IPS DF 4.7 (cell line): Measurements from ENCODE around the gene SRSF4.
"Not testable (repeated sequence)": the region's sequence is repeated elsewhere in the genome, so short reads cannot be mapped to it uniquely, and the experiment has no call there.

Source experiments
- DNase-seq: peaks from one replicate; pipeline ENCODE4 v3.0.0-alpha.2; 2013; ENCODE audit warnings: low spot score; ENCODE audit errors: extremely low read depth

Gene SRSF4

DNA sequence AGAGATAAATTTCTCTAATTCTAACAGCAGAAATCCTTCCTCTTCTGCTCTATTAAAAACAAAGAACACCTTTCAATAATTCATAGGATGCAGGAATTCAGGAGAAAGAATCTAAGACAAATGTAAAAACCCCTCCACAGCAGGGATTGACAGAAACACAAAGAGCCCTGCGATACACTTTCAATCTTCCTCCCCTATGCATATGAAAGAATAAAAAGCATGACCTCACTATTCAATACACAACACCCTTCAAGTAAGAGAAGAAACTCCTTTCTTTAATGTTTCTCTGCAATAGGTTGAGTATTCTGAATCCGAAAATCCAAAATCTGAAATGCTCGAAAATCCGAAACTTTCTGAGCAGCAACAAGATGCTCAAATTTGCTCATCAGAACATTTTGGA lies 17.1 kb downstream of the SRSF4 start:
- no peak for DNase-seq

DNA sequence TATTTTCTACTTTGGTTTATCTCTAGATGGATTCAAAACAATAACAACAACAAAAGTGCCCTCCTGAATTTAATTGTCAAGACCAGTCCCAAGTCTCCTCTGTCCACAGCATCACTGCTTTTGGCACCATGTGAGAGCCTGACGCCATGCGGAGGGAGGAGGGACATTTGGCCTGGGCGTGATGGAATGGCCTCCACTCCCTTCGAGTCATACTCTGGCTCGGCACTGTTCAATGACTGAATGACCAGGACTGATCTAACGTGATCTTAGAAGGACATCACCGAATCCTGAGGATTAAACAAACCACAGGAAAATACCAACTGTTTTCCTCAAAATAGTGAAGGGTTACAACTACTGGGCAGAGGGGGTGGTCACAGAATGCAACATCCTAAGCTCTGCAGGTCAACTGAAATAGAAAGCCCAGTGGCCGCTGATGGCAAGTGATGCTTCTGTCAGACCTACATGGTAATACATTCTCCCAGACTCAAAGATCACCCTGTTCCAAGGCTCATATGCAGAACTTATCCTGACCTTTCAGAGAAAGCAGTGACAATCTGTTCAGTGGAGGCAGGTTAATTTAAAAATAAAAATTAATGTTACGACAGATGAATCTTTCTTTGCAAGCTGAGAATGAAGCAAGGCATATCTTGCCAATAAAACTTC lies 19.1 kb downstream of the SRSF4 start:
- DNase-seq = no peak

DNA sequence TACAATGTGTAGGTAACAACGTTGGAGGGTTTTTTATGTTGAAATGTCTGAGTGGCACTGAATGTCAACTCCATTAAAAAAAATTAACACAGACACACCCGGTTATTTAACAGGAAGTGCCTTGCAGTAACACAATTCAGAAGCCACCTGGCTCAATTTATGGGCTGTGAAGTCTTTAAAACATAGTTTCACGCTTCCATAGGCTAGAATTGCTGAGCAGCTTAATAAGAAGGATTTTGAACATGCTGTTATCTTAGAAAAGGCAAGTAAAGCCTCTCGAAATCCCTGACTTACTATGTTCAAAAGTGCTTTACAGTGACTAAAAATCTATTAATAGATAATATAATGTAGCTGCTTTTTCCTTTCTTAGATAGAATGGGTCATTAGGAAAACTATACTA lies 19.7 kb downstream of the SRSF4 start:
- no peak for DNase-seq

DNA sequence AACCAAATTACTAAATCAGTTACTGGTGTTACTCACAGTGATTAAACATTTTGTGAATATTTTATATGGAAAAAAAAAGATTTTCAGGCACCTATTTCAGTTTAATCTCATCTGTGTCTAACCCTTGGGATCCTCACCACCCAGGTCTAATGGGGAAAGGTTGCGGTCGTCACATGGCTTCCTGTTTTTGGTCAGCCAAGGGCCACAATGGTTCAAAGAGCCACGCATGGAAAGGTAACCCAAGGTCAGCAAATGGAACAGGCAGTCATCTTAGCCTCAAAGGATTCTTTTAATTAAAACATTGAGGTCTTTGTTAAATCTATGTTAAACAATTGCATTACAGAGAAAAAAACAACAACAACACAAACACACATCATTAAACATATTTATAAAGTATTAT lies 21.9 kb downstream of the SRSF4 start:
- no peak for DNase-seq

DNA sequence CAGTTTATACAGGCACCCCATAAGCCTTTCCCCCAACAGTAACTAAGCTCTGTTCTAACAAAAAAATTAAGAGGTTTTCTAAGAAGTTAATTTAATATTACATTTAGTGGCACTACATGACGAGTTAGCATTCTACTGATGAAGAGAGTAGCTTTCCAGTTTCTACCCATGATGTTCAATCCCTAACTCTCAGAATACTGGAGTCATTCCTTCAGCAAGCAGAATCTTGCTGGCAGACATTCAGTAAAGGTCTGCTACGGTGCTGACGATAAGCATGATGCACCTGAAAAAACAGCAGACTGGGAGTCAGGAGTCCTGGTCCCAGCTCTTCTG lies 24.5 kb downstream of the SRSF4 start:
- DNase-seq = no peak

DNA sequence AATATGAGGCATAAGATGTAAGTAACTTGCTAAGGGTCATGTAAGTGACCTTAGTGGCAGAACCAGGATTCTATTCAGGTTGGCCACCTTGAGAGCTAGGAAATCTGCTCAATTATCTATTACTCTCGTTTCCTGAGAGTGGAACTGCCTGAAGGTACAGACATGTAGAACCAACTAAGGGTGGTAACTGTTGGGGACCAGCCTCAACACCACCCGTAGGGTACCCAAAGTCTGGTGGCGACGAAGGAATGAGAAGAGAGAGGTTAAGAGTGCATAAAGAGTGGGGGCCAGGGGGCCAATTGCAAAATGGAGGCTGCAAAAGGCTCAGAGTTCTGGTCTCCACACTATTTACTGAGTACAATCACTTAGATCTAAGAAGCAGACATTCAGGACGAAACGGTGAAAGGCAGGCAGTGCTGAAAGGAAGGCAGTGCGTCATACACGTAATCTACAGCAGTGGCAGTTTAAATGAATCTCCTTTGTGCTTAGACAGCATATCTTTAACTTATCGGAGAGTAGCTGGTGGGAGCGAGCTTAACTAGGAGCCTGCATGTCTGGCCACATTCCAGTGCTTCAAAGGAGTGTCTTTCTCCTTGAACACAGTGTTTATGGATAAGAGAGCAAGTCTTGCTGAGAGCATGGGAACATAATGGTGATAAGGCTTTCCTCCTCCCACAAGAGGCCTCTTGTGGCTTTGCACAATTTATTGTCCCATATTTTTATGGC lies 25.0 kb downstream of the SRSF4 start:
- no peak for DNase-seq

DNA sequence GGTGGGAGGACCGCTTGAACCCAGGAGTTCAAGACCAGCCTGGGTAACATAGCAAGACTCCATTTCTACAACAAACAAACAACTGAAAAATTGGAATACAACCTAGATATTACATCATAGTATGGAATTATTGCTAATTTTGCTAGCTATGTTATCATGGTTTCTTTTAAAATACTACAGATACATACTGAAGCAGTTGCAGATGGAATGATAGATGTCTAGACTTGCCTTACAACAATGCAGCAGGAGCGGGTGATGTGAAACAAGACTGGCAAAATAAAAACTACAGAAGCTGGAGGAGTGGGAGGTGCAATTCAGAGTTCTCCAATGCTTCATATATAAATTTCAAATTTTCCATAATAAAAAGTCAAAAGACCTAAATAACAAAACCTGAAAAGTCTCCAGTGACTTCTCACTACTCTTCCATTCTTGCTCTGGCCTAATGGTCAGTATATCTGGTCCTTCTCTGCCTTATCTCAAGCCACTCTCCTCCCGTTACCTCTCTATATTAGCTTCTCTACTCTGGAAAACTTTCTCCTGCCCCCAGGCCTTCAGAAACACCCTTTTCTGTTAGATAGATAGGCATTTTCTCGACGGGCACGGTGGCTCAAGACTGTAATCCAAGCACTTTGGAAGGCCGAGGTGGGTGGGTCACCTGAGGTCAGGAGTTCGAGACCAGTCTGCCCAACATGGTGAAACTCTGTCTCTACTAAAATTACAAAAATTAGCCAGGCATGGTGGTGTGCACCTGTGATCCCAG lies 29.5 kb downstream of the SRSF4 start:
- no peak for DNase-seq

DNA sequence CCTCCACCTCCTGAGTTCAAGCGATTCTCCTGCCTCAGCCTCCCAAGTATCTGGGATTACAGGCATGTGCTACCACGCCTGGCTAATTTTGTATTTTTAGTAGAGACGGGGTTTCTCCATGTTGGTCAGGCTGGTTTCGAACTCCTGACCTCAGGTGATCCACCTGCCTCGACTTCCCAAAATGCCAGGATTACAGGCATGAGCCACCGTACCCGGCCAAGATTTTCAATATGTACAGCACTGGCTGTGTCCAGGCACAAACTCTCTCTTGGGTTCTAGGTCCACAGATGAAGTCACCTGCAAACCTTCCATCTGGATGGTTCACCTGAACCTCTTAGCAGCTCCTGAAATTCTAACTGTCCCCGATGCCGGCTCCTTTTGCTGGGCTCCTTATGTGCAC lies 31.4 kb downstream of the SRSF4 start:
- DNase-seq = not testable (repeated sequence)

DNA sequence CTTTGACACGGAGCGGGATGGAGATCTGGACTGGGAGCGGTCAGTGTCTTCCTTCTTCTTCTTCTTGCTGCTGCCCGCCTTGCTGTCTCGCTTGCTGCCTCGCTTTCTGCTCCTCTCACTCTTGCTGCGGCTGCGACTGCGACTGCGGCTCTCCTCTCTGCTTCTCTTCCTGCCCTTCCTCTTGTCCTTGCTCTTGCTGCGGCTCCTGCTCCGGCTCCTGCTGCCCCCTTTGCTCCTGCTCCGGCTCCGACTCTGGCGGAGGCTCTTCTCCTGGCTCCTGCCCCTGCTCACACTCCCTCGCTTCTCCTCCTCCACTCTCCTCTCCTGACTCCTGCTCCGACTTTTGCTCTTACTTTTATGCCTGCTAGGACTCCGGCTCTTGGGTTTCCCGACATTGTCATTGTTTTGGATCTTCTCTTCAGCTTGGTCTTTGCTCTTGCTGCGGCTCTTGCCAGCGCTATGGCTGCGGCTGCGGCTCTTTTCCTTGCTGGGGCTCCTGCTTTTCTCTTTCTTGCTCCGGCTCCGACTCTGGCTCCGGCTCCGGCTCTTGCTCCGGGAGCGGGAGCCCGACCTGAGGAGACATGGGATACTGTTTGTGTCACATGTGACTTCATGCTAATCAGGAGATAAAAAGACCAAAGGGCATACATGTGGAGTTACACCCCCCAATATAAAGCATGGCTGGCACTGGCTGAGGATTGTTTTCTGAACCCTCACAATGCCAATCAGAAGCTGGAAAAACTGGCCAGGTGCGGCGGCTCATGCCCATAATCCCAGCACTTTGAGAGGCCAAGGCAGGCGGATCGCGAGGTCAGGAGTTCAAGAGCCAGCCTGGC lies 32.8 kb downstream of the SRSF4 start:
- DNase-seq = no peak

DNA sequence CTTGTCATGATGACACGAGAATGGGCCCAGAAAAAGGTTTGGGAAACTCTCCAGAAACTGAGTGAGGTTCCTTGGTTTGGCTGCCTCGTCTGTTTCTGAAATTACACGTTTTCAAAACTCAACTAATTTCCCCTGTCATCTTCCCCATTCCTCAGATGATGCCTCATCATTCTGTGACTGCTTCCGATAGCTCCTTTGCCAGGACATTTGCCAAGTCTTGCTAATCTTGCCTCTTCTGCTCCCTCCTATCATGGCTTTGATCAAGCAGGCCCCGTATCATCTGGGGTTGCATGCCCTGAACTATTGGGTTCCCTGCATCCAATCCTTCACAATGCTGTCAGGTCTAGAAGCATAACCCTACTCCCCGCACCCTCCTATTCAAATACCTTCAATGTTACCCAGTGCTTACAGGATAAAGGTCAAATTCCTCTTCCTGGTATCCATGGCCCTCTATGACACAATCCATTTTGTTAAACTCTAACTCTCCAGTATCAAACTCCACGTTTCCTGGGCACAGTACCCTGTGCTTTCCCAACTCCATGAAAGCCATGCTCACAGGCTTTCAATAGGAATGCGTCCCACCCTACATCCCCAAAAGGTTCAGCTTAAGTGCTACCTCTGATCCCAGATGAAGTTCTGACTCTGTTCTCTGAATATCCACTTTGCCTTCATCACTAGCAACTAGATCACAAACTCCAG lies 35.8 kb downstream of the SRSF4 start:
- no peak for DNase-seq

DNA sequence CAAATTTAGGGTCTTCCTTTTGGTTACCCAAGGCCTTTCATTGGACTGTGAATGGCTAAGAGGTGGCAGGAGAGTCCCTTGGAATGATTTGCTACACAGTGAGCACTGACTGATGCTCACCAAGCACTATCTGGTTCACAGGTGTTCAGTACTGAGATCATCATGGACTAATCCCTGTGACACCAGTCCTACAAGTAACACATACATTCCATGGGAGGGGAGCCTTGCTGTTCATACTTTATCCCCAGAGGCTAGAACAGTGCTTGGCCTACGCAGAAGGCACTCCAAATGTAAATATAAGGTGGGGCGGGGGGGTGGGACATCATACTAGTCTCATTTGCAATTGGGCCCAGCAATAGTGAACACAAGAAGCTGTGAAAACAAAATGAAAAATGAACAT lies 37.5 kb downstream of the SRSF4 start:
- DNase-seq = no peak

DNA sequence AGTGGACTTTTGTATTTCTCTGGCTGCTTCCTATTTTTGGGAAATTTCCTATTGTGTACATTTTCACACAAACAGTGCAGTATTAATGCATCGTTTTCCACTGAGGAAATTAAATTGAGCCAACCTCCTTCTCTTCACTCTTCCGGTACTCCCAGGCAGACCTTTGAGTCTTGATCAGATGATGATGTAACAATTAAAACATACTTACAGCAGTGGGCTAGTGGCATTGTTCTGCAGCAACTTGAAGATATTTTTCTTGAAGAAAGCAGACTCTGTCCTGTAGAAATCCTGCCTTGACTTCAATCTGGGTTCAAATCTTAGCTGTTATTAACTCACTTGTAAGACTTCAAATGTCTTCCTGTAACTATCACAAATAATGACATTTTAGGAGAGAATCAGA lies 39.0 kb downstream of the SRSF4 start:
- no peak for DNase-seq

DNA sequence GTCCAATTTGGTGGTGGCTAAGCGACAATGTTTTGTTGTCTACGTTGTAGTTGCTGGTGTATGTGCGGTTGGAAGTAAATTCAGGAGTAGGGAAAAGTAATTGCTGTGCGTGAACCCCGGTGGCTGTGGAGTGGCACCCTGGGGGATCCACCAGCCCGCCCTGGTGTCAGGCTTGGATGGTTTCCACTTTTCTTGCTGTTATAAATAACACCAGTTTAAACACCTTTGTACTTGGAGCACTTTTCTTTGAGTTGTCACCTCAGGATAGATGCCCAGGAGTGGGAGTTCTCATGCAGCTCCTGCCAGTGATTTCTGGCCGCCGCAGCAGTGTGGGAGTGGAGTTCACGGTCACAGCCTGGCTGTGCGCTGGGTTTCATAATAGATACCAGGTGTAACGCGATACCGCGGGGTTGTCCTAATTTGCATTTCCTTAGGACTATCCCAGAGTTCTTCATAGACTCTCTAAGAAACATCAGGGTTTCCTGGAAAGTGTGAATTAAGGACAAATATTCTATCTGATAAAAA lies 45.2 kb downstream of the SRSF4 start:
- no peak for DNase-seq

DNA sequence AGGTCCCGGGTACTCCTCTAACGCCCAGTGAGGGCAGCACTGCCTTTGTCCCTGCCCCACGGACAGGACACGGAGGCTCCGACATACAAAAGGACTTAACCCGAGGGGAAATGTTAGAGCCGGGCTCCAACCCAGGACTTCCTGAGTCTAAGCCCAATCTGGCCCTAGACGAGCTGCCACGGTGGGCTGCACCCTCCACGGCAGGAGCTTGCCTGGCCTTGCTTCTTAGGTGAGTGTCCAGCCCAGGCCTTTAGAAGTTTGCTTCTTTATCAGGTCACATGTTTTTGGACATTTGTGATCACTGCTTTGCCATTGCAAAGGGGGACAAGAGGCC lies 47.0 kb downstream of the SRSF4 start:
- no peak for DNase-seq

DNA sequence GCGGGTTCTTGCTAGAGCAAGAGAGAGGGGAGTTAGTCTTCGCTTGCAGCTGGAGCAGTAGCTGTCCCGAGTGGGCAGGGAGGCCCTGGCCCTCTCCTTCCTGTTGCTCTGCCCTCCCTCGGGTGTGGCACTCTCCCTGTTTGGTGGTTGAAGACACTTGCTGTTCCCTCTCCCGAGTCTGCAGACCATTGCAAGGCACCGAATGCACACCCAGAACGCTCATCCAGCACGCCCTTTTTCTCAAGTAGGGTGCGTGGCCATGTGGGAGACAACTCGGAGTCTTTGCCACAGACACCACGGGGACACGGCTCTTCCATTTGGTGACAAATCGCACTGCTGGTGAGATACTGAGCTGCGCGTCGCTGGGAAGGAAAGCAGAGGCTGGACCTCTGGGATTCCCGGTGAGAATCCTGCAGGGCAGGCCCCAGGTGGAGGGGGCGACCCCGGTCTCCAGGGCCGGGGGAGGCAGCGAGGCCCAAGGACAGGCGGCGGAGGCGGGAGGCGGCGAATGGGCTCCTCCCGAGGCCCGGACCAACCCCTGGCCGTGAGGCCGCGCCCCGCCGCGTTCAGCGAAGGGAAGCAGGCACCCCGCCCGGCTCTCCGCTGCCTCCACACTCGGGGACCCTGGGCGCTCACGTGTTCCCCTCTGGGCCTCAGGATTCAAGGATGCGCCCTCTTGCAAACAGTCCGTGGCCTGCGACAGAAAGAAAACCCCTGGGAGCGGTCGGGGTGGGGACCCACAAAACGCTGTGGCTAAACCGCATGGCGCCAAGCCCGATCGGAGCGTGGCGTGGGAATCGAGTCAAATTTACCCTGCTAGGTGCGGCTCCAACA lies 47.6 kb downstream of the SRSF4 start:
- DNase-seq = no peak

DNA sequence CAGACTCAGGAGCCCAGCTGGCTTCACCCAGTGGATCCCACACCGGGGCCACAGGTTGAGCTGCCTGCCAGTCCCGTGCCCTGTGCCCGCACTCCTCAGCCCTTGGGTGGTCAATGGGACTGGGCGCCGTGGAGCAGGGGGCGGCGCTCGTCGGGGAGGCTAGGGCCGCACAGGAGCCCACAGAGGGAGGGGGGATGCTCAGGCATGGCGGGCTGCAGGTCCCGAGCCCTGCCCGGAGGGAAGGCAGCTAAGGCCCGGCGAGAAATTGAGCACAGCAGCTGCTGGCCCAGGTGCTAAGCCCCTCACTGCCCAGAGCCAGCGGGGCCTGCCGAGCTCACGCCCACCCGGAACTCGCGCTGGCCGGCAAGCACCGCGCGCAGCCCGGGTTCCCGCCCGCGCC lies 50.6 kb downstream of the SRSF4 start:
- DNase-seq = not testable (repeated sequence)

DNA sequence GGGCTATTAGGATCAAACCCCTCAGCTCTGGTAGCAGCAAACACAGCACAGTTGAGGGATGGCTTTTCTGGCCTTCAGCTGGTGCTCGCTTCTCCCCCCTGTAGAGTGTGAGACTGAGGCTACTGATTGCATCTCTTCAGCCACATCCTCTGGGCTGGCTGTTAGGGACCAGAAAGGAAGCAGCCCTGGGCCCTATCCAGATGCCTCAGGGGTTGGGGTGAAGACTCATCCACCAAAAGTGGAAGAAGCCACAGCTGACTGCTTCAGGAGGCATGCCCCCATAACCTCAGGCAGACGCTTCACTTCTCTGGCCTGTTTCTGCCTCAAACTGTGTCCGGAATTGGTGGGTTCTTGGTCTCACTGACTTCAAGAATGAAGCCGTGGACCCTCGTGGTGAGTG lies 51.8 kb downstream of the SRSF4 start:
- DNase-seq = no peak

DNA sequence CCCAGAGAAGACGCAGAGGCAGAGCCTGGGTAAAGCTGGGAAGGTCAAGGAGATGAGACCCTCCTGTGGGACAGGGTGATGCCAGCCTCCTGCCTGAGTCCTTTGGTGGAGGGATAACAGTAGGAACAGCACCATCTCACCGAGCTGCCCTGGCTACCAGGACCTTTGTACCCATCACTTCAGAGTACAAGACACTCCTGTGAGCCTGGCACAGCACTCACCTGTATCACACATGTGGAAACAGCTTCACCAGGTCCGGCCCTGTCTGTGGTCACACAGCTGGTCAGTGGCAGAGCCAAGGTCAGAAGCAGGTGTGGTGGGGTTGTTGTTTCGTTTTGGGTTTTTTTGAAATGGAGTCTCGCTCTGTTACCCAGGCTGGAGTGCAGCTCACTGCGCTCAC lies 53.0 kb downstream of the SRSF4 start:
- no peak for DNase-seq

DNA sequence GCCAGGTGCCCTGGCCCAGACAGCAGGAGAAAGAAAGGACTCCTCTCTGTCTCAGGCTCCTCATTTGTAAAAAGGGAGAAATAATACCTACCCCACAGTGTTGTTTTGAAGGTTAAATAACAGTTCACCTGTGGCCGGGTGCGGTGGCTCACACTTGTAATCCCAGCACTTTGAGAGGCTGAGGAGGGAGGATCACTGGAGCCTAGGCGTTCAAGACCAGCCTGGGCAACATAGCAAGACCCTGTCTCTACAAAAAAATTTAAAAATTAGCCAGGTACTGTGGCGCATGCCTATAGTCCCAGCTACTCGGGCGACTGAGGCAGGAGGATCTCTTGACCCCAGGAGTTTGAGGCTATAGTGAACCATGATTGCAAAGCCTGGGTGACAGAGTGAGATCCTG lies 55.5 kb downstream of the SRSF4 start:
- DNase-seq = no peak

DNA sequence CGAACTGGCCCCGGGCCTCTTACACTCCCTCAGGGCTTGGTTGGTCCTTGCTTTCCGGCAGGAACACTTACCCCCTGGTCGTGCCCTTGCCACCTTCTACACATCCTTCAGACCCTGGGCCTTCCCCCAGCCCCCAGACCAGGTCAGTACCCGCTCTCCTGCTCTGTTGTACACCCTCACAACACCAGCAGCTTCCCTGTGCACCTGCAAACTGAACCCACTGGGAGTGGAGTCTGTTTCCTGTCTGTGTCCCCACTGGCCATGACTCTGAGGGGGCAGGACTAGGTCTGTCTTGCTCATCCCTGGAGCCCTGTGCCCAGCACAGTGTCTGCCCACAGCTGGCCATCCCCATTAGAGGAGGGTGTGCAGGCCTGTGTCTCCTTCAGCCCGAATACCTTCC lies 55.9 kb downstream of the SRSF4 start:
- DNase-seq = no peak
